HG02840 (cell line): Measurements from ENCODE around the gene GSTA2.
"Not testable (repeated sequence)": the region's sequence is repeated elsewhere in the genome, so short reads cannot be mapped to it uniquely, and the experiment has no call there.

ENCODE experiments used
- ATAC-seq: cut with Tn5 transposase; IDR thresholded peaks from one replicate; pipeline ENCODE4 v1.9.1; 2021; ENCODE audit warnings: mild to moderate bottlenecking, moderate library complexity, moderate number of reproducible peaks; ENCODE audit not compliant: unreplicated experiment, low FRiP score

Gene GSTA2

GRCh38 chr6:52763322-52763916 is at the start of gene GSTA2:
Gene GSTA2 (minus strand): TSS chr6:52763475. CDS start chr6:52757947, 5,528 bp downstream.
- not testable (repeated sequence) for ATAC-seq

GRCh38 chr6:52809777-52810176 is 46.5 kb upstream of the GSTA2 start:
- not testable (repeated sequence) for ATAC-seq

- no peak for ATAC-seq
Observed at GRCh38 chr6:52808660-52809059, 45.4 kb upstream of the GSTA2 start.

- not testable (repeated sequence) for ATAC-seq
Observed at GRCh38 chr6:52803668-52804255, 40.5 kb upstream of the GSTA2 start, which contains the start of gene GSTA1. Gene GSTA1 (minus strand): TSS chr6:52803816. CDS start chr6:52799267, 4,549 bp downstream.

- ATAC-seq, result no peak
Observed at GRCh38 chr6:52802806-52803205, 39.5 kb upstream of the GSTA2 start.

- no peak for ATAC-seq
Observed at GRCh38 chr6:52801188-52801841, 38.0 kb upstream of the GSTA2 start.

- not testable (repeated sequence) for ATAC-seq
Observed at GRCh38 chr6:52799272-52799671, 36.0 kb upstream of the GSTA2 start.

GRCh38 chr6:52794366-52794765 is 31.1 kb upstream of the GSTA2 start:
- not testable (repeated sequence) for ATAC-seq

GRCh38 chr6:52790861-52791260 is 27.6 kb upstream of the GSTA2 start:
- no peak for ATAC-seq

GRCh38 chr6:52789658-52790057 is 26.4 kb upstream of the GSTA2 start:
- ATAC-seq, result not testable (repeated sequence)

GRCh38 chr6:52788478-52788877 is 25.2 kb upstream of the GSTA2 start:
- no peak for ATAC-seq

- no peak for ATAC-seq
Observed at GRCh38 chr6:52787917-52788316, 24.6 kb upstream of the GSTA2 start.

GRCh38 chr6:52786249-52786956 is 23.1 kb upstream of the GSTA2 start:
- ATAC-seq, result no peak

- not testable (repeated sequence) for ATAC-seq
Observed at GRCh38 chr6:52782696-52783274, 19.5 kb upstream of the GSTA2 start.

GRCh38 chr6:52782209-52782608 is 18.9 kb upstream of the GSTA2 start:
- not testable (repeated sequence) for ATAC-seq

- no peak for ATAC-seq
Observed at GRCh38 chr6:52779237-52779636, 16.0 kb upstream of the GSTA2 start.

- not testable (repeated sequence) for ATAC-seq
Observed at GRCh38 chr6:52776711-52777351, 13.6 kb upstream of the GSTA2 start.

- ATAC-seq, result not testable (repeated sequence)
Observed at GRCh38 chr6:52769399-52769798, 6.1 kb upstream of the GSTA2 start.

GRCh38 chr6:52767658-52768057 is 4.4 kb upstream of the GSTA2 start:
- ATAC-seq, result not testable (repeated sequence)
